NCI-H446 treated with DMSO at 0.1 percent for 48 hours (cell line): ENCODE measurements around the gene HRAS.
"Not testable (repeated sequence)": the region's sequence is repeated elsewhere in the genome, so short reads cannot be mapped to it uniquely, and the experiment has no call there.

Experiments used
- DNase-seq: peaks from one replicate; lab custom pipeline; 2025; lab: John Stamatoyannopoulos, UW

The HRAS gene

GRCh38 chr11:532986-533585 is 2.3 kb downstream of the HRAS start:
- no peak for DNase-seq

- no peak for DNase-seq
Measured at GRCh38 chr11:532527-532985, 2.8 kb downstream of the HRAS start.

GRCh38 chr11:531919-532526 is 3.4 kb downstream of the HRAS start:
- no peak for DNase-seq

GRCh38 chr11:530960-531831 is 4.2 kb downstream of the HRAS start:
- no peak for DNase-seq

GRCh38 chr11:529728-530411 is 5.5 kb downstream of the HRAS start:
- no peak for DNase-seq

GRCh38 chr11:528815-529727 is 6.3 kb downstream of the HRAS start:
- DNase-seq: no peak

- DNase-seq: no peak
Measured at GRCh38 chr11:528166-528814, 7.1 kb downstream of the HRAS start.

- no peak for DNase-seq
Measured at GRCh38 chr11:526192-526591, 9.2 kb downstream of the HRAS start.

- DNase-seq: no peak
Measured at GRCh38 chr11:521177-521688, 14.1 kb downstream of the HRAS start.

GRCh38 chr11:520428-521176 is 14.8 kb downstream of the HRAS start:
- DNase-seq: no peak

GRCh38 chr11:518463-519202 is 16.7 kb downstream of the HRAS start:
- no peak for DNase-seq

GRCh38 chr11:516918-517685 is 18.3 kb downstream of the HRAS start:
- not testable (repeated sequence) for DNase-seq

GRCh38 chr11:516400-516799 is 19.0 kb downstream of the HRAS start:
- no peak for DNase-seq

- no peak for DNase-seq
Measured at GRCh38 chr11:515131-515530, 20.2 kb downstream of the HRAS start.

- DNase-seq: no peak
Measured at GRCh38 chr11:514606-515005, 20.8 kb downstream of the HRAS start.

- no peak for DNase-seq
Measured at GRCh38 chr11:512761-513595, 22.4 kb downstream of the HRAS start.

- no peak for DNase-seq
Measured at GRCh38 chr11:508956-509355, 26.4 kb downstream of the HRAS start.
